Ureter (tissue), 1 donor: ENCODE measurements around the gene RTN4R. TPM values are rescaled to one million over a fixed set of nuclear protein-coding genes. Genes with fewer than 3 reads are reported as not detected.
"Not testable (repeated sequence)": the region's sequence is repeated elsewhere in the genome, so short reads cannot be mapped to it uniquely, and the experiment has no call there.

Source experiments
- DNase-seq: peaks from one replicate; pipeline ENCODE4 v3.0.0-alpha.2; 2020; ENCODE audit warnings: low spot score
- total RNA-seq: library from RNA; stranded (reverse); gene quantifications from one replicate; pipeline ENCODE4 v1.2.4, GENCODE V29; 2023
- donor health status: DM: yes; HTN: yes; CAD: no.

RTN4R gene
- total RNA-seq = 1.3 TPM

DNA sequence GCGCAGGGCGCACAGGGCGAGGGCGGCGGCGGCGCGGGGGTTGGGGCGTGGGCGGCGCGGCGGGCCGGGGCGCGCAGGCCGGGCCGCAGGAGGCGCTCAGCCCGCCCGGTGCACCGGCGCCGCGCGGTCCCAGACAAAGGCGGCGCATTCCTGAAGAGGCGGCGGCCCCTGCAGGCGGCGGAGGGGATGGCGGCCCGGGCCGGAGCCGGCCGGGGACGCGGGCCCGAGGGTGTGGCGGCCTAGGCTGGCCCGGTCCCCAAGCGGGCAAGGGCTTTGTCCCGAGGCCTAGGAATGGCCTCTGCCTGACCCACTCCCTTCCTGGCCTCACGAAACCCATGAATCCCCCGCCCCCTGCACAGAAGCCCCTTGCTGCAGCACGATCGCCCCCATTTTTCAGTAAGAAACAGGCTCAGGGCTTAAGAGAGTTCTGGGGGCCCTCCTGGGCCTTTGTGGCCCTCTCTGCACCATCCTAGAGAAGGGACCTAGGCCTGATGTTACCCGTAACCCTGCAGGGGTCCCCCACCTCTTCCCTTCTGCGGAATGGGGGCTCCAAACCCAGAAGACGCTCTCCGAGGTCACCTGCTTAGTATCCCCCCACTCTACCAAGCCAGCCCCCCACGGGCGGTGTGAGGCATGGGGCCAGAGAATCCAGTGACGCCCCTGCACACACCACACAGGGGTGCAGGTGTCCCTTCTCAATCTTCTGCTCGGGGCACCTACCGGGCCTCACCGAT, at the start of gene RTN4R:
Gene RTN4R, minus strand, starts transcription at position 40 of the 734 bp plus-strand sequence. CDS start 226 bp downstream, outside the sequence.
- peak; percentile 62 for DNase-seq

DNA sequence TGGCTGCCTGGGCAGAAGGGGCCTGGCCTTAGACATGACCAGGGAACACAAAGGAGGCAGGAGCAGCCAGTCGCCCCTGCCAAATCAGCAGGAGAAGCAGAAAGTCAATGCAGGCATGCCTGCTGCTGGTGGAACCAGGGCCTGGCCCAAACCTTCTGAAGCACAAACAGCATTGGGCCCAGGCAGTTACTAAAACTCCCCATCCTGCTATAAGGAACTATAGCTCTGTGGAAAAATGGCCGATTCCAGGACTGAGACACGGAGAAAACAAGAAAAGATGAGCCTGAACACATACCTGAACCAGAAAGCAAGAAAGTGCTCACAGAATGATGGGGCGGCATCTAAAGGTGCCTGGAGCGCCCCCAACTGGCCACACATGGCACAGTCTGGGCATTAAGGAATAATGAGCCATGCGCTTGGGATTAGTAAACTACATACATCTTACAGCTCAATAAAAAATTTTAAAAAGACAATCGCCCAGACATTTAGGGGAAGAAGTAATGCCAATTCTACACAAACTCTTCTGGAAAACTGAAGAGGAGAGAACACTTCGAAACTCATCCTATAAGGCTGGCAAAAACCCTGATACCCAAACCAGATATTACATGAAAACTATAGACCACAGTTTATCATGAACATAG, 49.4 kb upstream of the RTN4R start:
- DNase-seq = not testable (repeated sequence)

DNA sequence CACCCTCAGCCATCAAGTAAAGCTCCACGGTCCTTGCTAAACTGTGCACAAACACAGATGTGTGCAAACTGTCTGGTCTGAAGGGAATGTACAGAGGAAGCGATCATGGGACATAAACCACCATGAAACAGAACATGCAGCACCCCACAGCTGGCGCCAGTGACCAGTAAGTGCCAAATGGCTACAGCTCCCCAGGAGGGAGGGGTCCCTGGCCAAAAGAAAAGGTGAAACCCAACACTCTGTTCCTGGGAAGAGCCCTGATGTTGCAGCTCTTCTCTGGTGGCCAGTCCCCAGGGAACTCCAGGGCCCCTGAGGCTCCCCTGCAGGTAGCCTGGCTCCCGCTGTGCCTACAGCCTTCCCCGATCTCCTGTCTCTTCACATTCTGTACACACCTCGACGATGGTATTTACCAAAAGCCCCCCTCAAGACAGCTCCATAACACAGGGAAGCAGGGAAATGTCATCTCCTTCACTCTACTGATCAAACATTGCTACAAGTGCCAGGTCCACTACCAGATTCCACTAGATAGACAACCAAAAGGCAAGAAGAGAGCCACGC, 48.8 kb upstream of the RTN4R start:
- DNase-seq = no peak

DNA sequence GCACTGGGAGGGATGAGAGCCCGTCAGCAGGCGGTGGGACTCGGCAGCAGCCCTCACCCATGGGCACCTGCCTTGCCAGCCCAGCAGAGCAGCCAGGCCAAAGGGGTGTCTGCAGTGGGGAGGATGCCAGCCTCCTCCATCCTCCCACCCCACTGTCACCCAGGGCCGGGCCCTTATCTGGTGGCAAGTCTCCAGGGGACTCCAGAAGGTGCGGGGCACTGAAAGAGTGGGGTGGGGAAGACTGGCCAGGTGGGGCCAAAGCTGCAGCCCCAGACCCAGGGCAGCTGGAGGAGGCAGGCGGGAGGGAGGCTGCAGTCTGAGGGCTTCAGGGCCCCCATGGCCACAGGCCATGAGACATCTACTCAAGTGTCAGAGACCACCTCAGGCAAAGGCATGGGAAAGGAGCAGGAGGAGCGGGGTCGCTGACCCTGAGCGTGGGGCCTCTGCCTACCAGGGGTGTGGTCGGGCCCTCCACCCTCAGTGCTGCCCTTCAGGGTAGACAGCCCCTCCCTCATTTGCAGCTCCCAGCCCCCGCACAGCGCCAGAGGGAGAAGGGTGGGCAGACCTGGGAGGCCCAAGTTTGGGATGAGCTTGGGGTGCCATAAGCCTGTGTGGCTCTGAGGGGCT, 48.2 kb upstream of the RTN4R start:
- DNase-seq = peak; percentile 40

DNA sequence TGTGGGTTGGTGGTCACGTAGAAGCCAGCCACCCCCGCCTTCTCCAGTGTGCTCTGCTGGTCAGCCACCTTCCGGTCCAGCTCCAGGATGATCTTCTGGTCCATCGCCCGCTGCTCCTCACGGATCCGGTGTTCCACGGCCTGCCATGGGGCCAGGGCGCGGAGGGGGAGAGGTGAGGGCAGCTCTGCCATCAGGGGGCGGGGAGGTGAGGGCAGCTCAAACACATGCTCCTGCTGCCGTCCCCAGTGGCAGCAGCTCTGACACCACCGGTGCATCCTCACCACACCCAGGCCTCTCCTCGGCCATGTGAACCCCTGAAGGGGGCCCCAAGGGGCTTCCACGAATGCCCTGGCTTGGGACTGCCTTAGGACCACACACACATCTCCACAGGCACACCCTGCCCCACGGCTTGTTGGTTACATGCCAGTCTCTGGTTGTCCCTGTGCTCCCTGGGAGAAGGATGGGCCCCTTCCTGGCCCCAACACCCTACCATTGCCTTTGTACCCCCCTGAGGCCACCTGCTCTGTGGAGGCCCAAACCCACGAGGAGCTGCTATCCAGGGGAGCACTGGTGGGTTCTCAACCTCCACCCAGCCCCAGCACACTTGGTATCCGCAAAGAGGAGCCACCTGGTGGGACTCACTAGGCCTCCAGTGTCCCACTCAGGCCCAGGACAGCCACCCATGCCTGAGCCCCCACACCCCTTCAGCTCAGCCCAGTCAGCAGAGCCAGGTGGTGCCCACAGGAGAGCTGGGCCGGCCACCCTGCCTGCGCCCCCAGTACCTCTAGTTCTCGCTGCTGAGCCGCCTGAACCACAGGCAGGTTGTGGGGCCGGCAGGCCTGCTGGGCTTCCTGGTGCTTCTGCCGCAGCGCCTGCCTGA, 47.5 kb upstream of the RTN4R start:
- peak; percentile 39 for DNase-seq

GRCh38 chr22:20314741-20315336, 46.7 kb upstream of the RTN4R start:
- not testable (repeated sequence) for DNase-seq

- not testable (repeated sequence) for DNase-seq
These were observed 46.1 kb upstream of the RTN4R start for GRCh38 chr22:20314206-20314605.

DNA sequence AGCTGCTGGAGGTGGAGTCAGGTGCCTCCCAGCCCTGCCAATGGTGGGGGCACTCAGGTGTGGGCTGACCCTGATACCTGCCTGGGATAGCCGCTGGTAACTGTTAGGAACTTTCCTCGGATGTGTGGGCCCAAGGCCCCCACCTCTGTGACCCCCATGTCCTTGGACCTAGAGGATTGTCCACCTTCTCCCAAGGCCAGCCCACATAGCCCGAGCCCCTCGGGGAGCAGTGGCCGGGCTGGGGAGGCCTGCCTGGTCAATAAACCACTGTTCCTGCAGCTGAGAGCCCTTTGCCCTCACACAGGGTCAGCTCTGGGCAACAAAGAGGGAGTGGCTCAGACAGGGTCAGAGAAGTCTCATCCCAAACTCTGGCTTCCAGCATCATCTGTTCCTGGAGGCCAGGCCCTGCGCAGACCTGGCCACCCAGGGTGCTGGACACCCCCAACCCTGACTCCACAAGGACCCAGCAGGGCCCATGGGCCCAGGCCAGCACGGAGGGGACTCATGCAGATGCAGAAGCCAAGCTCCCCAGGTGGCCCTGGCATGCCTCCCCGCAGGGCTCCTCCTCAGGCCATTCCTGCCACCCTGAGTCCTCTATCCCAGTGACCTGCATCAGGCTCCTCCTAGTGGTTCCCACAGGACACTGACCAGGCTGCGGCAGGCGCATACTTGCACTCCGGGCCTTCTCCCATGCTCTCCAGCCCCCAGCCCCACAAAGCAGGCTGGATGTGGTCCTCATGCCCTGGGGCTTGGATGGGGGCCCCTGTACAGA, 45.4 kb upstream of the RTN4R start:
- peak; percentile 32 for DNase-seq

GRCh38 chr22:20312396-20313191, 44.5 kb upstream of the RTN4R start:
- DNase-seq = peak; percentile 35

DNA sequence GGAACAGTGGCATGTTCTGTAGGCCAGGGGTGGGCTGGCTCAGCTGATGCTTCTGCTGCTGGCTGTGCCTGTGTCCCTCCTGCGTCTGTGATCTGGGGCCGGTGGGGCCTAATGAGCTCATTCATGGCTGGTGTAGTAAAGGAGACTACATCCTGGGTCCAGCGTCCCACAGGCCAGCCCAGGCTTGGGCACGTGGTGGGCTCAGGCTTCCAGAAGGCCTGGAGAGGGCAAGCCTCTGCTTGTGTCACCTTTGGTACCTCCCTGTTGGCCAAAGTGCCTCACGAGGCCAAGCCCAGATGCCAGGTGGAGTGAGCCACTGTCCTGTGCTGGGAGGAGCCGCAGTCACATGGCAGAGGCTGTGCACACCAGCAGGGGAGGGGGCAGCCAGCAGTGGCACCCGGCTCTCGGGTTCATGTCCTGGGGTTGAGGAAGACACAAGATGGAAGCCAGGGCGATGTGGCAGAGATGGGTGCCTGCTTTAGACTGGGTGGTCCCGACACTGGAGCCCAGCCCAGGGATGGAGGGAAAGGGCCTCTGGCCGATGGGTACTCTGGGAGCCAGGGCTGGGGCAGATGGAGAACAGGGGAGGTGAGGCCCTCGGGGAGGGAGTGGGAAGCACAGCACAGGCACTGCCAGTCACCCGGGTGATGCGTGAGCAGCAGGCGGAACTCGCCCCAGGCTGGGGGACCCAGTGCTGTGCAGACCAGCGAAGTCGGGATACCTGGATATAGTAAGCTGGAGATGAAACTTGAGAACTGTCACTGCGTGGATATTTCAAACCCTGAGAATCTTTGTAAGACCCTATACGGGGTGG, 43.3 kb upstream of the RTN4R start:
- peak; percentile 36 for DNase-seq

DNA sequence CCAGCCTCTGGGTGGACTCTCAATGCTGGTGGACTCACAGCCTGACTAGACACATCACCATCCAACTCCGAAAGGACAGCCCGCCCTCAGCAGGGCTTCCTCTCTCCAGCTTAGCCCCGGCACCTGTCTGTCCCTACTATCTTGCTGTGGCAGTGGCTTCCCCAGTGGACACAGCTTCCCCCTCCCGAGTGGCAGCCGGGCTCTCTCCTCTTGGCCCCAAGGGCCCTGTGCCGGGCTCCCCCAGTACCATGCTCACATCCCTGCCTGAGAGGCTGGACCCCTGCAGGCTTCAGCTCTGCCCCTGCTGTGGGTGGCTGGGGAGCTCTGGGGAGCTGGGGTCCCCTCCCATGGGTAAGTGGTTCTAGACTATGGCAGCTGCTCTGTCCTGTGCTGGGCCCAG, 42.7 kb upstream of the RTN4R start:
- DNase-seq = peak; percentile 39

- DNase-seq = not testable (repeated sequence)
These were observed 42.1 kb upstream of the RTN4R start for GRCh38 chr22:20310180-20310579.

DNA sequence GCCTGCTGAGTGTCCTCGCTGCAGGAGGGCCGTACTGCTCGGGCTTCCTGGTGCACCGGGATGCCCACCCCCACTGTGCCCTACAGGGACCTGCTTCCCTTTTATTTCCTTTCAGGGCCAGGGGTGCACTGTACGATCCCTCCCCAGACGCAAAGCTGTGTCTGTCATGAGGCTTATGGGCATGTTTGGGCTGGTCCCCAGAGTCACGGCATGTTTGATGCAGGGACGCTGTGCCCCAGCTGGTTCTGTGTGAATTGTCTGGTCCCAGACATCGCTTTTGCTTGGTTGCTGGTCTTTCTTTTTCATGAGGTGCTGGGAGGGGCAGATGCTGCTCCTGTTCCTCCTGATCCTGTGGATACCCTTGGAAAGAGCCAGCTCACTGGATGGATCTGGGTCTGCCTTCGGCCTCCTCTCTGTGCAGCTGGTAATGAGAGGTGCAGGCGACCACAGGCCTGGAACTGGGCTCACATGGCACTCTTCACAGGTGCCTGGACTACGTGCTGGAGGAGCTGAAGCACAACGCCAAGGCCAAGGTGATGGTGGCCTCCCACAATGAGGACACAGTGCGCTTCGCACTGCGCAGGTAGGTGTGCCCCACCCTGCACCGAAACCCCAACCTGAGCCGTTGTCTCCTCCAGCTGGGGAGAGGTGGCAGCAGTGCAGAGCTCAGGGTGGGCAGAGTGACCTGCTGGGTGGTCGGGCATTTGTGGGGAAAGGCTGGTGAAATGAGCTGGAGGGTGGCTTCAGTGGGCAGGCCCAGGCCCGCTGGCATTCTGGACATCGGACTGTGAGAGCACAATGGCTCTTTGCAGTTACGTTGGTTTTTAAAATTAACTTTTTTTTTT, 40.9 kb upstream of the RTN4R start:
- not testable (repeated sequence) for DNase-seq

- DNase-seq = not testable (repeated sequence)
These were observed 39.6 kb upstream of the RTN4R start for GRCh38 chr22:20307448-20308447.

- DNase-seq = not testable (repeated sequence)
These were observed 38.7 kb upstream of the RTN4R start for GRCh38 chr22:20306646-20307447.
